IPS-15b (cell line): ENCODE results near the gene PLXDC1.

Experiments used
- H3K27me3 ChIP-seq: one replicate; pipeline ENCODE4 v1.6.1; 2013; ENCODE audit warnings: low read length; ENCODE audit not compliant: control insufficient read depth, insufficient read depth
- H3K36me3 ChIP-seq: one replicate; pipeline ENCODE4 v1.6.1; 2013; ENCODE audit warnings: low read length; ENCODE audit not compliant: control insufficient read depth, insufficient read depth
- H3K4me1 ChIP-seq: one replicate; pipeline ENCODE4 v1.6.1; 2013; ENCODE audit warnings: mild to moderate bottlenecking, low read length; ENCODE audit not compliant: control insufficient read depth, insufficient read depth
- H3K4me3 ChIP-seq: one replicate; pipeline ENCODE4 v1.5.1; 2013; ENCODE audit warnings: low read depth, low read length
- H3K9ac ChIP-seq: one replicate; pipeline ENCODE4 v1.6.1; 2013; ENCODE audit warnings: low read depth, mild to moderate bottlenecking, low read length
- H3K9me3 ChIP-seq: one replicate; pipeline ENCODE4 v1.6.1; 2013; ENCODE audit warnings: mild to moderate bottlenecking, low read length; ENCODE audit not compliant: control insufficient read depth, insufficient read depth

The PLXDC1 gene

DNA sequence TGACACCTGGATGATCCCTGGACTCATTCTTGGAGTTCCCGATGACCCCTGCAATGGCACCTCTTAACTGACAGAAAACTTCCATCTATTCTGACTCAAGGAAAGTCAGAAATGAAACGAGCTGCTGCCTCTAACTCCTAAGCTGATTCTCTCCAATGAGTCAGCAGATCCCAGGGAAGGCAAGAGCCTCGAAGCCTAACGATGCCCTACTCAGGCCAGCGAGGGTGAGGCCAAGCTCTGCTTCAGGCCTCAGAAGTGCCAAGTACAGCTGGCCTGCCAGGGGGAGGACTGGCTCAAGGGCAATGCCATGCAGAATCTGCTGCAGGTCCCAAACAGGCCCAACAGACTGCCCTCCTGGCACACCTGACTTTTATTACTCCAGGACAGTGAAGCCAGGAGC, 36.3 kb downstream of the PLXDC1 start:
- Histone ChIP-seq H3K4me1 (no peaks in the 10 kb centered on the region), H3K9ac (no peak overlapping the region), H3K27me3 (no peaks in the 10 kb centered on the region), H3K36me3 (no peaks in the 10 kb centered on the region), H3K4me3 (no peak overlapping the region), H3K9me3 (no peaks in the 10 kb centered on the region)

DNA sequence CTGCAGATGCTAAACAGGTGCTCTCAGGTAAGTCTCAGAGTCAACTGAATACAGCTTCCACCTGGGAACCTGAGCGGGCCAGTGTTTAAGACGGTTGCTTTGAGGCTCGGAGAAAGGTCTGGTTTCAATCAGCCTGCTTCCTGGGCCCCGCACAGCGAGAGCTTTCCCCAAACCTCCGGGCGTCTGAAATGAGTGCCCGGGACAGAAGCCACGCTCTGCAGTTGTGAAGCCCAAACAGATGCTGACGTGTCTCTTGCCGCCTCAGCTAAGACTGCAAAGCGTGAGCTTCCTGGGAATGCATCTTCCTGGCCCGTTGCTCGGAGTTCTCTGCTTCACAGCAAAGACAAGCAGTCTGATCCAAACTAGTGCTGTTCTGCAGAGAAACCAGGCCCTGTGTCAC, 36.7 kb downstream of the PLXDC1 start:
- Histone ChIP-seq H3K36me3 (no peaks in the 10 kb centered on the region), H3K4me1 (no peaks in the 10 kb centered on the region), H3K27me3 (no peaks in the 10 kb centered on the region), H3K9me3 (no peaks in the 10 kb centered on the region), H3K9ac (no peak overlapping the region), H3K4me3 (no peak overlapping the region)

DNA sequence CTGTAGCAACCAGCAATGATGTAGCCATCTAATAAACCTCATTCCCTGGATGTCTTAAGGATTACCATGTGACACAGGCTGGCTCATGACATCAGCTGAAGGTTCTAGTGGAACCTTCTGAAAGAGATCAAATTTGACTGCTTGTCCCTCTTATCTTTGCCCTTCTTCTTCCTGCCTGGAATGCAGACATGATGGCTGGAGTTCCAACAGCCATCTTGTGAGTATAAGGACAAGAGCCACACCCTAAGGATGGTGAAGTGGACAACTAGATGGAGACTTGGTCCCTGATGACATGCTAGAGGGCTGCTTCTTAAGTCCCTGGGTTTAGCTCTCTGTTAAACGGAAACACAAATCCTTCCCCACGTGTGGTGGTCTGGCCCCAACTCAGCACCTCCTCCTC, 37.6 kb downstream of the PLXDC1 start:
- Histone ChIP-seq H3K36me3 (no peaks in the 10 kb centered on the region), H3K27me3 (no peaks in the 10 kb centered on the region), H3K9me3 (no peaks in the 10 kb centered on the region), H3K9ac (no peak overlapping the region), H3K4me3 (no peak overlapping the region), H3K4me1 (no peaks in the 10 kb centered on the region)

DNA sequence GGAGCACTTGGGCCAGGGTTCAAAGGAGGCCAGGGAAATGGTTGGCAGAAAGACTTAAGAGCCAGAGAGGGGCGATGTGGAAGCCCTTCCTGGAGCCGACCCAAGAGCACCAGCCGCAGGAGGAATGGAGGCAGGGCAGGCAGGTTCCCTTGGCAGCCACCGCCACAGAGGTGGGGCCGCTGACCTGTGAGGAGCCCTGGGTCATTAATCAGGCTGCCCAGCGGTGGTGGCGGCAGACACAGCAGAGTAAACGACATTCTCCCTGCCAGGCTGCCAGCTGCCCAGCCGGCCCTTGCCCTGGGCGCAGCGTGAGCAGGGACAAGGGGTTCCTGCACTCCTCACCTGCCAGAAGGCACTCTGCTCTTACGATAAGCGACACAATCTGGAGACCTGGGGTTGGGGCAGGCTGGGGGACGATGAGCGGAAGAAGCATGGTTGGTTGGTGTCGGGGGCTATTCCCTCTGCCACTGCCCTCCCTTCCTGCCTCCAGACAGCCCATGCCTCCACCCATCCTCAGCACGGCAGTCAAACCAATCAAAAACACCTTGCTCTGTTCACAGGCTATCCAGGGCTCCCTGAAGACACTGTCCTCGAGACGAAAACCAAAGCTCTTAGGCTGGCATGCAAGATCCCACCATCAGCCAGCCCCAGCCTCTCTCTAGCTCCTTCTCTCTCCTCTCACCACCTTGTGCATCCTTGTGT, 40.9 kb downstream of the PLXDC1 start:
- no peak overlapping the region for H3K9ac ChIP-seq
- H3K36me3 ChIP-seq, result no peaks in the 10 kb centered on the region
- no peaks in the 10 kb centered on the region for H3K27me3 ChIP-seq
- no peaks in the 10 kb centered on the region for H3K4me1 ChIP-seq
- H3K9me3 ChIP-seq, result no peaks in the 10 kb centered on the region
- no peak overlapping the region for H3K4me3 ChIP-seq

DNA sequence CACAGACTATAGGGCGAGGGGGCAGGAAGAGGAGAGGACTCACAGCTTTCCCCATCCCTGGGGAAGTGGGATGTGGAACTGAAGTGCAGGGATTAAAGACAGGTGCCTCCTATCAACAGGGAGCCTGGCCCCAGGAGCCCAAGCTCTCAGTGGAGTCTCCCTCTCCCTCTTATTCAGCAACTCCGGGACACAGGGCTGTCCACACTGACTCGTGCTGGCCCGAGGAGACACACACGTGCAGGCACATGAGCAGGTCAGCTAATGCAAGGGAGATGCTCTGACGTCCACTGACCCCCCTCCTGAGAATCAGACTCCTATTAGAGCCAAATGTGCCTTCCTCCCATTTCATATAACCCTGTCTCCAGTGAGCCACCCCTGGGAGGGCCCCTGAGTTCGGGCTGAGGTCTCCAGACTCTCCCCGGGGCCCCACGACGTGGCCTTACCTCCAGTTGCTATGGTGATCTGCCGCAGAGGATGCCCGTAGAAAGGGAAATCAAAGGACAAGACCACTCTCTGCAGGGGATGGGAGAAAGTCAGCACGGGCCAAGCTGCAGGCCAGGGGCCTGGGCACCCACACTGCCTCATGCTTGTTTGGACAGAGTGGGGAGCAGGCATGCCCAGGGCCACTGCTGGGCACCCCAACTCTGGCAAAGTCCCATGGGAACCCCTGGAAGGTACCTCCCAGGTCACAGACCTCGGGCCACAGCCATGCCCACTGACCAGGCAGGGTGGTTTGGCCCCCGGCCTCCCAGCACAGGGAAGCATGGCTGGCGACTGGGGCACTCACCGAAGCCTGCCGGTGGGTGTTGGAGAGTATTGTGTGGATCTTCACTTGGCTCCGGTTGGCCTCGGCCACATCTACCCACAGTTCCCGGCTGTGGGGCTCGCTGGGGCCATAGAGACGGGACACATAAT, 42.7 kb downstream of the PLXDC1 start:
- no peaks in the 10 kb centered on the region for H3K27me3 ChIP-seq
- no peaks in the 10 kb centered on the region for H3K4me1 ChIP-seq
- no peak overlapping the region for H3K9ac ChIP-seq
- no peaks in the 10 kb centered on the region for H3K36me3 ChIP-seq
- H3K9me3 ChIP-seq, result no peaks in the 10 kb centered on the region
- no peak overlapping the region for H3K4me3 ChIP-seq

DNA sequence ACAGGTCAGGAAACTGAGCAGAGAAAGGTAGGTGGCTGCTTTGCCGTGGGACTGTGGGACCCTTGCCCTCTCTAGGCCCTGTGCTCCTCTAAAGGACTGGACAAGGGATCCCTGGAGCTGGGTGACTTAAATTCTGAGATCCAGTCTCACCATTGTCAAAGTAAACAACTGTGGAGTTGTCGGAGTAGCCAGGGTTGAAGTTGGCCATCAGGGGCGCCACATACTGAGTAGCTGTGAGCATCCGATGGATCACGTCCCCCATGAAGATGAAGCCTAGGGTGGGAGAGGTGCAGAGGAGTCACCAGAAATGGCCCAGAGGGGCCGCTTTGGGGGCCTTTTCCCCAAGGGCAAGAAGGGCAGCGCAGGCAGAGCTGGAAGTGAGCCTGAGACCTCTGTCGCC, 43.5 kb downstream of the PLXDC1 start:
- Histone ChIP-seq H3K9me3 (no peaks in the 10 kb centered on the region), H3K4me3 (no peak overlapping the region), H3K4me1 (no peaks in the 10 kb centered on the region), H3K27me3 (no peaks in the 10 kb centered on the region), H3K9ac (no peak overlapping the region), H3K36me3 (no peaks in the 10 kb centered on the region)

DNA sequence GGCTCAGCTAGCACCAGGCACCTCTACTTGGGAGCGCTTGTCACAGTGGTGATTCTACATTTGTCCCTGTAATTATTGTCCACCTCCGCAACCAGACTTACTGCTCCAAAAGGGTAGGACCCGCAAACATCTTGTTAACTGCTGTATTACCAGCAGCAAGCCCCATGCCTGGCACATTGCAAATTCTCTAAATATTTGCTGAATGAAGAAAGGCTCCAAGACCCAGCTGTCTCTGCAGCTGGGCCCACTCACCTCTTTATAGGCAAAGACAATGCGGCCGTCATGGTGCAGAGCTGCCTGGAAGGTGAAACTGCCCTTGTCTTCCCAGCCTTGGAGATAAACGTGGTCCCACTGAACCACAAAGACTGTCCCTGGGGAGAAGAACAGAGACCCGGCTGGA, 44.3 kb downstream of the PLXDC1 start:
- Histone ChIP-seq H3K9me3 (no peaks in the 10 kb centered on the region), H3K9ac (no peak overlapping the region), H3K36me3 (no peaks in the 10 kb centered on the region), H3K4me1 (no peaks in the 10 kb centered on the region), H3K27me3 (no peaks in the 10 kb centered on the region), H3K4me3 (no peak overlapping the region)

DNA sequence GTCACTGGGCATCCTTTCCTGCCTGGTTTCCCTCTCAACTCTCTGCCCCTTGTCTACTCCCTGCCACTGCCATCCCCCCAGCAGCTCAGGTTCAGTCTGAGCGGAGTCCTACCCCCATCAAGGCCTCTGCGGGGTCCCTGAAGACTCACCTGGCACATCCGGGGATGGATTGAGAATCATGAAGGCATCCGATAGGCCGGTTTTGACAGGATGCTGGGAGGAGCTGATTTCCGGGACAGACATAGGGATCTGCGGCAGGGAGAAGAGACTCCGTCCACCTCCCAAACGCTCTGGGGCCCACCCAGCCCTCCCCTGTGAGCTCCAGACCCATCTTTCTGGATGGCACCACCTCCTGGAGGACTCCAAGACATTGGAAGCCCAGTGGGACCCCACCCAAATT, 45.7 kb downstream of the PLXDC1 start:
- no peak overlapping the region for H3K9ac ChIP-seq
- no peaks in the 10 kb centered on the region for H3K4me1 ChIP-seq

DNA sequence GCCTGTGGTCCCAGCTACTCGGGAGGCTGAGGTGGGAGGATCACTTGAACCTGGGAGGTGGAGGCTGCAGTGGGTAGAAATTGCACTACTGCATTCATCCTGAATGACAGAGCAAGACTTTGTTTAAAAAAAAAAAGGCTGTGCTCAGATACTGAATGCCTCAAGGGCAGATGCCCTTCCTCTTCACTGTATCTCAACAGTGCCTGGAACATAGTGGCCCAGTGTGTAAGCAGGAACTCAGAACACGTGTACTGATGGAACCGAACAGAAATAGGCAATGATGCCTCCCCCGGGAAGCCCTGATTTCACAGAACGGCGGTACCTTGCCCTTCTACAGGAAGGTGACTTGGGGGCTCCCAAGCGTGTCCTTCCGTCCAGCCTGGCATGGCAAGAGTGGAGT, 46.8 kb downstream of the PLXDC1 start:
- Histone ChIP-seq H3K36me3 (no peaks in the 10 kb centered on the region), H3K4me3 (no peak overlapping the region), H3K9ac (no peak overlapping the region), H3K4me1 (no peaks in the 10 kb centered on the region), H3K27me3 (no peaks in the 10 kb centered on the region), H3K9me3 (no peaks in the 10 kb centered on the region)

More for the DNA sequence above, 45.7 kb downstream of the PLXDC1 start:
- H3K27me3 ChIP-seq, result no peaks in the 10 kb centered on the region
- H3K36me3 ChIP-seq, result no peaks in the 10 kb centered on the region
- H3K4me3 ChIP-seq, result no peak overlapping the region
- H3K9me3 ChIP-seq, result no peaks in the 10 kb centered on the region

DNA sequence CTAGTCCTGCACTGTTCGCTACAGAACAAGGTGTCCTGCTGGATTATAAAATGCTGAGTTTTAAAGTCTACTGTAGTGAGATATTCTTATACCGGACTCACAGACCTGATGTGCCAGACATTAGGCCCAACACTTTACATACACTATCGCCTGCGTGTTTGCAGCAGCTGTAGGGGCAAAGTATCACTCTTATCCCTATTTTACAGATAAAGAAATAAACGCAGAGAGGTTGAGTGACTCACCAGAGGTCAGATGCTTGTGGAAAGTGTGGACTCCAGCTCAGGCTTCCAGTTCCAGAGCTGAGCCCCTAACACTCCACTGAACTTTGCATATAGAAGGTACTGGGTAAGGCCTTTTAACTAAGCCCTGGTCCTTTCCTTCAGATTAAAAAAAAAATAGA, 47.4 kb downstream of the PLXDC1 start:
- H3K4me1 ChIP-seq, result no peaks in the 10 kb centered on the region
- H3K9me3 ChIP-seq, result no peaks in the 10 kb centered on the region
- no peak overlapping the region for H3K9ac ChIP-seq
- no peaks in the 10 kb centered on the region for H3K36me3 ChIP-seq
- H3K4me3 ChIP-seq, result no peak overlapping the region
- peaks cover 3% of the 10 kb centered on the region for H3K27me3 ChIP-seq

DNA sequence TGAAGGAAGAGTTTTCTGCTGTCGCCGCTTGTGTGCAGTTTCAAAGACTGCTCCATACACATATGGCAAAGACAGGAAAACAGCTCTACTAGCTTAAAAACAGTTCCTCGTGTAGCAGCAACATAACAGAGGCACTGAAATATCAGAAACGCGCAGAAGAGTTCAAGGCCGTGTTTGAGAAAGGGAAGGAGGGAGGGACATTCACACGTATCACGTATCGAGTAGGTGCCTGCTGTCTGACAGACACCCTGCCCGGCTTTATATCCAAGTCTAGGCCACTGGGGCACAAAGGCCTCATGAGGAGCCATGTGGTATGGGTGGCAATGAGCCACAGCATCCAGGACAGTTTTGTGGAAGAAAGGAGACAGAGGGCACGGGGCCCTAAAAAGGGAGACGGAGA, 50.3 kb downstream of the PLXDC1 start:
- H3K27me3 ChIP-seq, result peaks cover 3% of the 10 kb centered on the region
- no peaks in the 10 kb centered on the region for H3K36me3 ChIP-seq
- peaks cover 2% of the 10 kb centered on the region for H3K4me1 ChIP-seq
- no peaks in the 10 kb centered on the region for H3K9me3 ChIP-seq
- no peak overlapping the region for H3K9ac ChIP-seq
- H3K4me3 ChIP-seq, result no peak overlapping the region

DNA sequence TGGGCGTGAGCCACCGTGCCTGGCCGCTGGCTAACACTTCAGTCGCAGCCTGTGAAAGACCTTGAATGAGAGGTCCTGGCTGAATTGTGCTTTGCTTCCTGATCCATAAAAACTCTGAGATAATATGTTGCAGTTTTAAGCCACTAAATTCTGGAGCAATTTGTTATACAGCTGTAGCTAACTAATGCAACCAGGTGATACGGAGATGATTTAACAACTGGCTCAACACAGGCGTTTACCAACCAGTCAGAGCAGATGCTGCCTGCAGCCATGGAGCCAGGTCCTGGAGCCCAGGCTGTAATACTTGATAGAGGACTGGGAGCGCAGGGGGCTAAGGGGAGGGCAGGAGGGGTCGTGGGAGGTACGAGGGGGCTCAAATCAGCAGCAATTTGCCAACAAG, 50.9 kb downstream of the PLXDC1 start:
- H3K4me1 ChIP-seq, result peaks cover 2% of the 10 kb centered on the region
- H3K9me3 ChIP-seq, result no peaks in the 10 kb centered on the region
- H3K4me3 ChIP-seq, result no peak overlapping the region
- no peak overlapping the region for H3K9ac ChIP-seq
- H3K36me3 ChIP-seq, result no peaks in the 10 kb centered on the region
- H3K27me3 ChIP-seq, result peaks cover 3% of the 10 kb centered on the region
